Heart right ventricle (tissue), 16 donors: ENCODE results near the gene INCENP. TPM values are rescaled to one million over a fixed set of nuclear protein-coding genes. Genes with fewer than 3 reads are reported as not detected.
A peak's percentile ranks its signal among the peaks of the same experiment; 100 is the strongest.
"Not testable (repeated sequence)": the region's sequence is repeated elsewhere in the genome, so short reads cannot be mapped to it uniquely, and the experiment has no call there.

Experiments
- ATAC-seq, 8 donors: fragments of 200-7000 bp; cut with Tn5 transposase; one replicate each; pipeline ENCODE4 v1.9.1; 2020; ENCODE audit warnings: mild to moderate bottlenecking in 8 of 8, moderate library complexity in 8 of 8, moderate number of reproducible peaks in 1 of 8
- DNase-seq, 2 donors: peaks; one replicate each; pipeline ENCODE4 v3.0.0-alpha.2; 2020
- H3K27ac ChIP-seq, 10 donors: fragments of 200-600 bp; sonication (generic) in 2 of 10; one replicate each; pipeline versions ENCODE4 v1.5.0 to v1.8.0; 2020 to 2022; ENCODE audit warnings: mild to moderate bottlenecking in 3 of 10
- H3K27me3 ChIP-seq, 7 donors: fragments of 200-600 bp; one replicate each; pipeline ENCODE4 v1.8.0; 2021 to 2022; ENCODE audit warnings: mild to moderate bottlenecking in 2 of 7
- H3K36me3 ChIP-seq, 9 donors: fragments of 200-600 bp; sonication (generic) in 1 of 9; one replicate each; pipeline versions ENCODE4 v1.5.0 to v1.8.0; 2020 to 2022; ENCODE audit warnings: mild to moderate bottlenecking in 2 of 9
- H3K4me1 ChIP-seq, 9 donors: fragments of 200-600 bp; sonication (generic) in 1 of 9; one replicate each; pipeline versions ENCODE4 v1.5.0 to v1.8.0; 2020 to 2022; ENCODE audit warnings: mild to moderate bottlenecking in 4 of 9
- H3K4me3 ChIP-seq, 10 donors: fragments of 200-600 bp; sonication (generic) in 2 of 10; one replicate each; pipeline versions ENCODE4 v1.5.0 to v1.8.0; 2020 to 2022; ENCODE audit warnings: mild to moderate bottlenecking in 7 of 10, moderate library complexity in 2 of 10
- H3K9me3 ChIP-seq, 11 donors: fragments of 200-600 bp in 10 of 11; sonication (generic) in 2 of 11; one replicate each; pipeline versions ENCODE4 v1.5.0 to v1.8.0; 2013 to 2022; ENCODE audit warnings: mild to moderate bottlenecking in 2 of 11, control low read depth in 1 of 11, moderate library complexity in 1 of 11
- CTCF ChIP-seq, 9 donors: fragments of 200-600 bp; sonication (generic) in 2 of 9; IDR thresholded peaks; one replicate each; pipeline versions ENCODE4 v1.5.0 to v1.8.0; 2021 to 2022; ENCODE audit warnings: antibody characterized with exemption in 9 of 9, mild to moderate bottlenecking in 5 of 9, moderate library complexity in 1 of 9
- WGBS, 2 donors: extraction: QIAGEN DNeasy Blood & Tissue Kit; methylation state at CpG; one replicate each; pipeline ENCODE4 v1.1.7; 2013; ENCODE audit warnings: inconsistent platforms in 1 of 2; 5-methylcytosine and 5-hydroxymethylcytosine counted together
- intact Hi-C, 10 donors: fragments of 100-400 bp; cut with DNase I; formaldehyde crosslinking; loops; one replicate each; pipeline versions ENCODE4 v1.11.1 to v1.14.2; 2022
- polyA plus RNA-seq, 2 donors: library from polyadenylated mRNA; stranded (reverse); fragments of 200-250 nt; gene quantifications; one replicate each; pipeline ENCODE4 v1.2.3, GENCODE V29; 2013
- total RNA-seq, 10 donors: library from RNA; stranded (reverse); fragmentation: NEBNext Ultra II Directional in 3 of 10; extraction: Animal tissue kit (Norgen Biotek cat#: 25700) in 3 of 10; gene quantifications; one replicate each; pipeline versions ENCODE4 v1.2.1 to v1.2.4, GENCODE V29; 2021 to 2023
- donor health status: Arrhythmogenic right ventricular cardiomyopathy.
- donor health status: ischemic (EF 13 %, LVEDD 7.1; RV severe dilation, severe dysfunction).
- donor health status: healthy with polysubstance abuse.
- donor health status: DM: no; HTN: yes; CAD: no.
- donor health status: DM: no; HTN: no; CAD: no.
- donor health status: ischemic (EF 25% LVEDD 6.9; RV normal size, moderate dysfunction).
- donor health status: ischemic (EF 25% LVEDD 5.7; RV mildly dilated, moderate dysfunction).
- donor health status: healthy.
- donor health status: DM: yes; HTN: yes; CAD: no.
- donor health status: Ischemic cardiomyopathy.
- donor health status: ischemic (EF 35%, LVEDD 5.7; RV mildly dilated, moderate dysfunction).
- donor health status: nonischemic (EF 11% LVEDD 7.7; RV severe dilation, severe dysfunction).
- donor health status: DM: yes; HTN: yes; CAD: no.
- donor health status: PGD.
- donor health status: ischemic (EF 29% LVEDD 5.4; RV normal size, mild dysfunction).
- donor health status: nonischemic (EF 23%, LVEDD 6.1; RV moderate dilation, normal function).

The INCENP gene
- total and polyA plus RNA-seq, 12 donors, result 2.1 to 20.0 (median 12.3) TPM

DNA sequence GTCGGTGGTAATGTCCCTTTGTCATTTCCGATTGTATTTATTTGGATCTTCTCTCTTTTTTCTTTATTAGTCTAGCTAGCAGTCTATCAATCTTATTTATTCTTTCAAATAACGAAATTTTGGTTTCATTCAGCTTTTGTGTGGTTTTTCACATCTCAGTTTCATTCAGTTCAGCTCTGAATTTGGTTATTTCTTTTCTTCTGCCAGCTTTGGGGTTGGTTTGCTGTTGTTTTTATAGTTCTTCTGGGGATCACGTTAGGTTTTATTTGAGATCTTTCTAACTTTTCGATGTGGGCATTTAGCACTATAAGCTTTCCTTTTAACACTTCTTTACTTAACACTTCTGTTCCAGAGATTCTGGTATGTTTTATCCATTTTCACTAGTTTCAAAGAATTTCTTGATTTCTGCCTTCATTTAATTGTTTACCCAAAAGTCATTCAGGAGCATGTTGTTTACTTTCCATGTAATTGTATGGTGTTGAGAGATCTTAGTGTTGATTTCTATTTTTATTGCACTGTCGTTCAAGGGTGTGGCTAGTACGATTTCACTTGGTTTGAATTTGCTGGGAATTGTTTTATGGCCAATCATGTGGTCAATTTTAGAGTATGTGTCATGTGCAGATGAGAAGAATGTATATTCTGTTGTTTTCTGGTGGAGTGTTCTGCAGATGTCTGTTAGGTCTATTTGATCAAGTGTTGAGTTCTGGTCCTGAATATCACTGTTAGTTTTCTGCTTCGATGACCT lies 58.5 kb downstream of the INCENP start:
- H3K9me3 ChIP-seq, result peaks cover 0 to 14% (median 0%) of the 10 kb centered on the region in 11 donors
- WGBS, 2 donors, result 75 to 81% methylated on average over 8 of the region's 8 CpGs
- no peak for ATAC-seq
- no peaks in the 10 kb centered on the region for H3K36me3 ChIP-seq
- TF ChIP-seq CTCF (IDR thresholded peaks at IDR 0.05), result no peak
- no peaks in the 10 kb centered on the region for H3K4me1 ChIP-seq
- H3K27ac ChIP-seq, result no peak overlapping the region
- no peak overlapping the region for H3K4me3 ChIP-seq
- H3K27me3 ChIP-seq, result peaks cover 0 to 20% (median 0%) of the 10 kb centered on the region in 7 donors
- intact Hi-C loops, result no loop called here
- no peak for DNase-seq

DNA sequence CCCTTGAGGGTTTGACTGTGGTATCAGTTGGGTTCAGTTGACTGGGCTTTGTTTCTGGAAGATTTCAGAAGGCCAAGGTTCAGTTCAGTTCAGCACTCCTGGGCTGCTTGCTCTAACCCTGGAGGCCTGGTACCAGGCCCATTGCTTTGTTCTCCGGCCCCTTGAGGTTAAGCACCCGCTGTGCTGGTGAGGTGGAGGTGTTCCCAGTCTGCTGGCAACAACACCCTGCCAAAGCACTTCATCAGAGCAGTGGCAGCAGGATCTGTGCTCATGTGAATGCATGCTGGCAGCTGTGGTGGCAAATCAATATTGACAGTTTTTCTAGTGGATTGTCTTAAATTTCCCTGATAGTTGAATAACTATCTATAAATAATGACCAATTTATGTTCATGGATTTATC lies 62.4 kb downstream of the INCENP start:
- Histone ChIP-seq H3K9me3 (peaks cover 0 to 11% (median 0%) of the 10 kb centered on the region in 11 donors), H3K4me3 (no peak overlapping the region), H3K4me1 (no peaks in the 10 kb centered on the region), H3K36me3 (no peaks in the 10 kb centered on the region), H3K27ac (no peak overlapping the region), H3K27me3 (peaks cover 0 to 37% (median 8%) of the 10 kb centered on the region in 7 donors)
- WGBS, 2 donors, result 43 to 52% methylated on average over 2 of the region's 2 CpGs
- intact Hi-C loops, result no loop called here
- TF ChIP-seq CTCF (IDR thresholded peaks at IDR 0.05), result no peak
- ATAC-seq (peak in 2 of 8 donors; percentile 71 to 87), DNase-seq (peak in 1 of 2 donors; percentile 26)

DNA sequence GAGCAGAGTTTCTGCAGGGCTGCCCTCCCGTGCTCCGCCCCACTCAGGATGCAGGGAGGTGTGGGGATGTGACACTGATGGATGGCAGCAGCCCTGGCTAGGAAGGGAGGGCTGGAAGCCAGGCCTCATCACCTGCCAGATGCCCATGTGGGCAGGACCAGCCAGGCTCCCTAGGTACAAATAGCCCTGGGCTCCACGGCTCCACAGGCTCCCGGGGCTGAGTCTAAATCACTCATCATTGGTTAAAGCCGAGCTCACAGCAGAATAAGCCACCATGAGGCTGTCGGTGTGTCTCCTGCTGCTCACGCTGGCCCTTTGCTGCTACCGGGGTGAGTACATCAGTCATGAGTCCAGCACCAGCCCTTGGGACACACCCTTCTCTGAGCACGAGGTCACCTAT lies 66.2 kb downstream of the INCENP start, which contains the start of gene SCGB1D1:
Gene SCGB1D1, plus strand, starts transcription at position 206 of the 400 bp plus-strand sequence. Its CDS starts 69 bp downstream, at position 275.
- no peaks in the 10 kb centered on the region for H3K4me1 ChIP-seq
- DNase-seq, result no peak
- TF ChIP-seq CTCF (IDR thresholded peaks at IDR 0.05), result no peak
- WGBS, 2 donors, result 59 to 71% methylated on average over 9 of the region's 9 CpGs
- H3K27me3 ChIP-seq, result peaks cover 0 to 60% (median 19%) of the 10 kb centered on the region in 7 donors
- peak in 1 of 8 donors; percentile 20 for ATAC-seq
- intact Hi-C loops, result no loop called here
- H3K4me3 ChIP-seq, result no peak within 1 kb of the TSS
- H3K9me3 ChIP-seq, result no peaks in the 10 kb centered on the region
- no peak within 1 kb of the TSS for H3K27ac ChIP-seq
- H3K36me3 ChIP-seq, result no peaks in the 10 kb centered on the region

GRCh38 chr11:62193952-62194351 lies 70.1 kb downstream of the INCENP start:
- 63 to 70% methylated on average over 4 of the region's 4 CpGs for WGBS, 2 donors
- ATAC-seq (no peak), DNase-seq (no peak)
- H3K9me3 ChIP-seq, result no peaks in the 10 kb centered on the region
- intact Hi-C loops, result no loop called here
- H3K4me3 ChIP-seq, result no peak overlapping the region
- no peak for TF ChIP-seq CTCF (IDR thresholded peaks at IDR 0.05)
- no peak overlapping the region for H3K27ac ChIP-seq
- no peaks in the 10 kb centered on the region for H3K4me1 ChIP-seq
- H3K36me3 ChIP-seq, result no peaks in the 10 kb centered on the region
- peaks cover 0 to 67% (median 27%) of the 10 kb centered on the region in 7 donors for H3K27me3 ChIP-seq

GRCh38 chr11:62195010-62195409 lies 71.2 kb downstream of the INCENP start:
- H3K27ac ChIP-seq, H3K36me3 ChIP-seq, H3K4me1 ChIP-seq, ATAC-seq, H3K9me3 ChIP-seq, H3K4me3 ChIP-seq, DNase-seq, intact Hi-C loops: not testable (repeated sequence)
- WGBS, 2 donors, result 13 to 19% methylated on average over 4 to 5 of the region's 9 CpGs
- H3K27me3 ChIP-seq, result peaks cover 0 to 66% (median 29%) of the 10 kb centered on the region in 7 donors
